ENCODE data around the gene TPCN1.

DNA sequence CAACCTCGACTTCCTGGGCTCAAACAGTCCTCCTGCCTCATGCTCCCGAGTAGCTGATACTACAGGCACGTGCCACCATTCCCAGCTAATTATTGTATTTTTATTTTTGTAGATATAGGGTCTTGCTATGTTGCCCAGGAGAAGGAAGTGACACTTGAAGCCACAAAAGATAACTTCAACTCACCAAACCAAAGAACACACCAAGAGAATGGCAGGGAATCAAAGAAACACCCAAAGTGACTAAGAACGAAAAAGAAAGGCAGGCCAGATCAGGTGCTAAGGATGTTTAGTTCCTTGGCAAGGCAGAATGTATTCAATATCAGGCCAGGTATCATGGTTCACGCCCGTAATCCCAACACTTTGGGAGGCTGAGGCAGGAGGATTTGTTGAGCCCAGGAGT is 10.1 kb upstream of the TPCN1 start:
- TF ChIP-seq, protein P1, sequence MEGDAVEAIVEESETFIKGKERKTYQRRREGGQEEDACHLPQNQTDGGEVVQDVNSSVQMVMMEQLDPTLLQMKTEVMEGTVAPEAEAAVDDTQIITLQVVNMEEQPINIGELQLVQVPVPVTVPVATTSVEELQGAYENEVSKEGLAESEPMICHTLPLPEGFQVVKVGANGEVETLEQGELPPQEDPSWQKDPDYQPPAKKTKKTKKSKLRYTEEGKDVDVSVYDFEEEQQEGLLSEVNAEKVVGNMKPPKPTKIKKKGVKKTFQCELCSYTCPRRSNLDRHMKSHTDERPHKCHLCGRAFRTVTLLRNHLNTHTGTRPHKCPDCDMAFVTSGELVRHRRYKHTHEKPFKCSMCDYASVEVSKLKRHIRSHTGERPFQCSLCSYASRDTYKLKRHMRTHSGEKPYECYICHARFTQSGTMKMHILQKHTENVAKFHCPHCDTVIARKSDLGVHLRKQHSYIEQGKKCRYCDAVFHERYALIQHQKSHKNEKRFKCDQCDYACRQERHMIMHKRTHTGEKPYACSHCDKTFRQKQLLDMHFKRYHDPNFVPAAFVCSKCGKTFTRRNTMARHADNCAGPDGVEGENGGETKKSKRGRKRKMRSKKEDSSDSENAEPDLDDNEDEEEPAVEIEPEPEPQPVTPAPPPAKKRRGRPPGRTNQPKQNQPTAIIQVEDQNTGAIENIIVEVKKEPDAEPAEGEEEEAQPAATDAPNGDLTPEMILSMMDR (IDR thresholded peaks at IDR 0.05), result no peak
- TF ChIP-seq POLR2A (IDR thresholded peaks at IDR 0.05), result no peak
